Endothelial cell (in vitro differentiated cells): ENCODE measurements around the gene POC1A. TPM values are rescaled to one million over a fixed set of nuclear protein-coding genes. Genes with fewer than 3 reads are reported as not detected.

Experiments
- DNase-seq: peaks from one replicate; pipeline ENCODE4 v3.0.0; 2021; ENCODE audit warnings: low spot score
- H3K27ac Mint-ChIP-seq: one replicate; pipeline ENCODE4 v1.8.0; 2021; ENCODE audit warnings: mixed read lengths, inconsistent platforms; ENCODE audit not compliant: unreplicated experiment
- H3K27me3 Mint-ChIP-seq: one replicate; pipeline ENCODE4 v1.8.0; 2021; ENCODE audit warnings: mild to moderate bottlenecking, moderate library complexity, mixed read lengths, inconsistent platforms; ENCODE audit not compliant: unreplicated experiment
- H3K36me3 Mint-ChIP-seq: one replicate; pipeline ENCODE4 v1.8.0; 2021; ENCODE audit warnings: mild to moderate bottlenecking, low read depth, mixed read lengths, inconsistent platforms; ENCODE audit not compliant: unreplicated experiment
- H3K4me1 Mint-ChIP-seq: one replicate; pipeline ENCODE4 v1.8.0; 2021; ENCODE audit warnings: mild to moderate bottlenecking, mixed read lengths, inconsistent platforms; ENCODE audit not compliant: unreplicated experiment
- H3K4me3 Mint-ChIP-seq: one replicate; pipeline ENCODE4 v1.8.0; 2021; ENCODE audit warnings: mild to moderate bottlenecking, mixed read lengths, inconsistent platforms; ENCODE audit not compliant: unreplicated experiment
- H3K9me3 Mint-ChIP-seq: one replicate; pipeline ENCODE4 v1.8.0; 2021; ENCODE audit warnings: mixed read lengths, inconsistent platforms; ENCODE audit not compliant: unreplicated experiment
- total RNA-seq: library from RNA; stranded (reverse); fragmentation: NEBNext Ultra II Directional; extraction: Animal tissue kit (Norgen Biotek cat#: 25700); gene quantifications from one replicate; pipeline ENCODE4 v1.2.1, GENCODE V29; 2021; ENCODE audit not compliant: unreplicated experiment
- TF ChIP-seq, protein P1 (sequence below): fragments of 200-600 bp; sonication (generic); IDR thresholded peaks from one replicate; pipeline ENCODE4 v1.5.0; 2021; ENCODE audit warnings: antibody characterized with exemption; ENCODE audit not compliant: unreplicated experiment

Gene POC1A
- total RNA-seq, 1 donor from 2014 or later = 7.5 TPM

DNA sequence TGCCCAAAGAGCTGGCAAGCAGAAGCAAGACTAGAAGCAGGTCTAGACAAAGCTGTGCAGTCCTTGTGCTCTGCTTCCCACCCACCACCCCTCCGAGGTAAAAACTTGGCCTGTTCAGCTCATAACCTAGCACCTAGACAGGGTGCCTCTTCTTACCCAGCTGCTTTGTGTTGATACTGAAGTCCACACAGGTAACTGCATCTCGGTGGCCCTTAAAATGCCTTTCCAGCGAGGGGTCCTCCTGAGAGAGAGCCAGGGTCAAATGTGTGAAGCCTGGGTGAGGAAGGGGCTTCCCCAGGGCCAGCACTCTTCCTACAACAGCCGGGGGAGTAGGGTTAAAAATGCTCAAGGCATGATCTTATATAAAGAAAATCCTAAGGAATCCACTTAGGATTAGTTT is 3.4 kb downstream of the POC1A start:
- no peak overlapping the region for H3K4me3 Mint-ChIP-seq
- peaks cover 3% of the 10 kb centered on the region for H3K4me1 Mint-ChIP-seq
- H3K27ac Mint-ChIP-seq = no peak overlapping the region
- DNase-seq = no peak
- H3K36me3 Mint-ChIP-seq = peaks cover 3% of the 10 kb centered on the region
- no peaks in the 10 kb centered on the region for H3K27me3 Mint-ChIP-seq
- TF ChIP-seq, protein P1, sequence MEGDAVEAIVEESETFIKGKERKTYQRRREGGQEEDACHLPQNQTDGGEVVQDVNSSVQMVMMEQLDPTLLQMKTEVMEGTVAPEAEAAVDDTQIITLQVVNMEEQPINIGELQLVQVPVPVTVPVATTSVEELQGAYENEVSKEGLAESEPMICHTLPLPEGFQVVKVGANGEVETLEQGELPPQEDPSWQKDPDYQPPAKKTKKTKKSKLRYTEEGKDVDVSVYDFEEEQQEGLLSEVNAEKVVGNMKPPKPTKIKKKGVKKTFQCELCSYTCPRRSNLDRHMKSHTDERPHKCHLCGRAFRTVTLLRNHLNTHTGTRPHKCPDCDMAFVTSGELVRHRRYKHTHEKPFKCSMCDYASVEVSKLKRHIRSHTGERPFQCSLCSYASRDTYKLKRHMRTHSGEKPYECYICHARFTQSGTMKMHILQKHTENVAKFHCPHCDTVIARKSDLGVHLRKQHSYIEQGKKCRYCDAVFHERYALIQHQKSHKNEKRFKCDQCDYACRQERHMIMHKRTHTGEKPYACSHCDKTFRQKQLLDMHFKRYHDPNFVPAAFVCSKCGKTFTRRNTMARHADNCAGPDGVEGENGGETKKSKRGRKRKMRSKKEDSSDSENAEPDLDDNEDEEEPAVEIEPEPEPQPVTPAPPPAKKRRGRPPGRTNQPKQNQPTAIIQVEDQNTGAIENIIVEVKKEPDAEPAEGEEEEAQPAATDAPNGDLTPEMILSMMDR = no peak
- H3K9me3 Mint-ChIP-seq = no peaks in the 10 kb centered on the region

GRCh38 chr3:52150357-52150756 is 3.9 kb downstream of the POC1A start:
- peaks cover 3% of the 10 kb centered on the region for H3K4me1 Mint-ChIP-seq
- H3K4me3 Mint-ChIP-seq = no peak overlapping the region
- no peak overlapping the region for H3K27ac Mint-ChIP-seq

DNA sequence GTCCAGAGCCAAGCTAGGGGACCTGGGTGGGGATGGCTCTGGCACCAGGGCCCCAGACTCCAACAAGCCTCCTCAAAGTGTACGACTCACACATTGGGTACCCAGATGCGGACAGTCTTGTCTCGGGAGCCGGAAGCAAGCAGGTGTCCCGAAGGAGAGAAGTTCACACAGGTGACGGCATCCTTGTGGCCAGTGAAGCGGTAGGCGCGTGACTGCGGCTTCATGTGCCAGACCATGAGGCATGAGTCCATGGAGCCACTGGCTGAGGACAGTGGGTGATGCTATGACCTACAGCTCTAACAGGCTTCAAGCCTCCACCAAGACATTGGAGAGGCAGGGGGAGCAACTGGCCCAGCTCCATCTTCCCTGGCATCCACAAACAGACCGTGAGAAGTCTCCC is 4.5 kb downstream of the POC1A start:
- H3K4me1 Mint-ChIP-seq = peaks cover 3% of the 10 kb centered on the region
- H3K27ac Mint-ChIP-seq = no peak overlapping the region
- H3K4me3 Mint-ChIP-seq = no peak overlapping the region
- no peak for DNase-seq
- TF ChIP-seq, protein P1 = no peak
- H3K36me3 Mint-ChIP-seq = peaks cover 3% of the 10 kb centered on the region
- no peaks in the 10 kb centered on the region for H3K9me3 Mint-ChIP-seq
- H3K27me3 Mint-ChIP-seq = peaks cover 3% of the 10 kb centered on the region

More at GRCh38 chr3:52150357-52150756, 3.9 kb downstream of the POC1A start:
- H3K9me3 Mint-ChIP-seq = no peaks in the 10 kb centered on the region
- H3K36me3 Mint-ChIP-seq = peaks cover 3% of the 10 kb centered on the region
- no peaks in the 10 kb centered on the region for H3K27me3 Mint-ChIP-seq
- TF ChIP-seq, protein P1 = no peak
- no peak for DNase-seq

GRCh38 chr3:52149021-52149420 is 5.2 kb downstream of the POC1A start:
- peak overlapping the region; percentile 18 for H3K4me3 Mint-ChIP-seq

DNA sequence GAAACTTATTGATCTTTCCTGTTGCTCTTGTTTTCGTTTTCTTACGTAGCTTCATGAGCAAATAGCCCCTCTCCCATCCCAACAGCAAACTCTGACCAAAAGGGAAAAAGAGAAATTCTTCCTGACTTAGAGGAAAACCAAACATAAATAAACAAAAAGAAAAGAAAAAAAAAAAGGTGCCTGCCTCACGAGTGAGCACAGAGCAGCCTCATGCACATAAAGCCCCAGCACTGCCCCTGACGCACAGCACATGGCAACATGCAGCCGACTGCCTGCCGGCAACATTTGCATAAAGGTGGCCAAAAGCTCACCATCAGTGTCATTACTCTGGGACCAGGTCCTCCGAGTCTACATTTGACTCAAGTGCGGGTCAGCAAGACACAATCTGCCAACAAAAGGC is 6.4 kb downstream of the POC1A start:
- Mint-ChIP-seq H3K4me3 (no peak overlapping the region), H3K27ac (no peak overlapping the region), H3K4me1 (no peaks in the 10 kb centered on the region), H3K27me3 (peaks cover 8% of the 10 kb centered on the region), H3K9me3 (no peaks in the 10 kb centered on the region), H3K36me3 (peaks cover 3% of the 10 kb centered on the region)
- DNase-seq = no peak
- TF ChIP-seq, protein P1 = no peak

More at GRCh38 chr3:52149021-52149420, 5.2 kb downstream of the POC1A start:
- DNase-seq = no peak
- Mint-ChIP-seq H3K27me3 (peaks cover 6% of the 10 kb centered on the region), H3K36me3 (peaks cover 3% of the 10 kb centered on the region), H3K9me3 (no peaks in the 10 kb centered on the region), H3K4me1 (peaks cover 3% of the 10 kb centered on the region), H3K27ac (no peak overlapping the region)
- TF ChIP-seq, protein P1 = no peak
